ENCODE data around the gene CAMTA1.

DNA sequence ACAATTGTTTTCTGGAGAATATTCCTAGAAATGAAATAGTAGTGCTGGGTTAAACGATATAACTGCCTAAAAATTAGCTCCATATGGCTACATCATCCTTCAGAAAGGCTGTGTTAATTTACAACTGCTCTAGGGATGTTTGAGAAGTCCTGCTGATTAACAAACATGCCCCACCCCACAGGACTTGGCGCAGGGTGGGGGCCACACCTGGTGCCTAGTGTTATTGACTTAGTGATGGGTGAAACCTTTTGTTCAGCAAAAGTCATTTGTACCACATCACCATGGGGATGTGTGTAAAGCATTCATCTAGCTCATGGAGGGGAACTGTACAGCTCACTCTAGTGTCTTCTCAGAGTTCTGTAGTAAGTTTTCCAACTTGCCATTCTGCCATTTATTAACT is 492.8 kb downstream of the CAMTA1 start:
- TF ChIP-seq, protein P1, sequence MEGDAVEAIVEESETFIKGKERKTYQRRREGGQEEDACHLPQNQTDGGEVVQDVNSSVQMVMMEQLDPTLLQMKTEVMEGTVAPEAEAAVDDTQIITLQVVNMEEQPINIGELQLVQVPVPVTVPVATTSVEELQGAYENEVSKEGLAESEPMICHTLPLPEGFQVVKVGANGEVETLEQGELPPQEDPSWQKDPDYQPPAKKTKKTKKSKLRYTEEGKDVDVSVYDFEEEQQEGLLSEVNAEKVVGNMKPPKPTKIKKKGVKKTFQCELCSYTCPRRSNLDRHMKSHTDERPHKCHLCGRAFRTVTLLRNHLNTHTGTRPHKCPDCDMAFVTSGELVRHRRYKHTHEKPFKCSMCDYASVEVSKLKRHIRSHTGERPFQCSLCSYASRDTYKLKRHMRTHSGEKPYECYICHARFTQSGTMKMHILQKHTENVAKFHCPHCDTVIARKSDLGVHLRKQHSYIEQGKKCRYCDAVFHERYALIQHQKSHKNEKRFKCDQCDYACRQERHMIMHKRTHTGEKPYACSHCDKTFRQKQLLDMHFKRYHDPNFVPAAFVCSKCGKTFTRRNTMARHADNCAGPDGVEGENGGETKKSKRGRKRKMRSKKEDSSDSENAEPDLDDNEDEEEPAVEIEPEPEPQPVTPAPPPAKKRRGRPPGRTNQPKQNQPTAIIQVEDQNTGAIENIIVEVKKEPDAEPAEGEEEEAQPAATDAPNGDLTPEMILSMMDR (conservative IDR thresholded peaks at IDR 0.05; ENCODE audit: low read depth, low read length): no peak
- TF ChIP-seq EZH2 (IDR thresholded peaks at IDR 0.05; ENCODE audit: borderline replicate concordance, low read depth, low read length, poor library complexity, severe bottlenecking): no peak

Data from A673 (cell line).